ENCODE results near the gene NDUFB8. TPM values are rescaled to one million over a fixed set of nuclear protein-coding genes. Genes with fewer than 3 reads are reported as not detected.

NDUFB8 gene
- total RNA-seq, 2 donors from 2014 or later, result 195 to 222 TPM

DNA sequence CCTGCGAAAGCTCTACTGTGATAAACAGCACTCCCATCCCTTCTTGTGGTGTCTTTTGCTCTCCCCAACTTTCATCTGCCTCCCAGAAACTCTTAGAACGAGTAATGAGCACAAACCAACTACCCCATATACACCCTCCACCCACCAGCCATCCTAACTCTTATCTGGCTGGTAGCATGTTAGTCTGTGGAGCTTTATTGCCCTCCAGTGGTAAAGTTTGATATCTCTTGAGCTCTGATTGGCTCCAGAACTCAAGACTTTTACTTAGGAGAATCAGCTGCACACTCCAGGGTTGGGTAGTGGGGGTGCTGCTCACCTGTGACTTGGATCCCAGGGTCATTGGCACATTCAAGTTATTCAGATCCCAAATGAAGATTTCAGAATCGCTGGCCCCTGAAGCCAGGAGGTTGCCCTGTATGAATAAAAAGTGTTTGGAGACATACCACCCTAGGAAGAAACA, 20.9 kb downstream of the NDUFB8 start:
- Histone ChIP-seq H3K27ac (no peak overlapping the region), H3K27me3 (replicated peaks; ENCODE audit: insufficient read depth) (no peaks in the 10 kb centered on the region), H3K36me3 (no peaks in the 10 kb centered on the region), H3K4me1 (replicated peaks) (no peaks in the 10 kb centered on the region), H3K4me3 (no peak overlapping the region), H3K9me3 (no peaks in the 10 kb centered on the region)
- intact Hi-C loops (cut with DNase I), result no loop called here
- WGBS, result 50% methylated on average over 3 of the region's 3 CpGs
- no peak for DNase-seq (ENCODE audit: low spot score)
- TF ChIP-seq, protein P1, sequence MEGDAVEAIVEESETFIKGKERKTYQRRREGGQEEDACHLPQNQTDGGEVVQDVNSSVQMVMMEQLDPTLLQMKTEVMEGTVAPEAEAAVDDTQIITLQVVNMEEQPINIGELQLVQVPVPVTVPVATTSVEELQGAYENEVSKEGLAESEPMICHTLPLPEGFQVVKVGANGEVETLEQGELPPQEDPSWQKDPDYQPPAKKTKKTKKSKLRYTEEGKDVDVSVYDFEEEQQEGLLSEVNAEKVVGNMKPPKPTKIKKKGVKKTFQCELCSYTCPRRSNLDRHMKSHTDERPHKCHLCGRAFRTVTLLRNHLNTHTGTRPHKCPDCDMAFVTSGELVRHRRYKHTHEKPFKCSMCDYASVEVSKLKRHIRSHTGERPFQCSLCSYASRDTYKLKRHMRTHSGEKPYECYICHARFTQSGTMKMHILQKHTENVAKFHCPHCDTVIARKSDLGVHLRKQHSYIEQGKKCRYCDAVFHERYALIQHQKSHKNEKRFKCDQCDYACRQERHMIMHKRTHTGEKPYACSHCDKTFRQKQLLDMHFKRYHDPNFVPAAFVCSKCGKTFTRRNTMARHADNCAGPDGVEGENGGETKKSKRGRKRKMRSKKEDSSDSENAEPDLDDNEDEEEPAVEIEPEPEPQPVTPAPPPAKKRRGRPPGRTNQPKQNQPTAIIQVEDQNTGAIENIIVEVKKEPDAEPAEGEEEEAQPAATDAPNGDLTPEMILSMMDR (IDR thresholded peaks at IDR 0.05), result peak in 3 of 4 experiments; percentile 14 to 59 (median 57)
- TF ChIP-seq POLR2A (IDR thresholded peaks at IDR 0.05), result no peak

DNA sequence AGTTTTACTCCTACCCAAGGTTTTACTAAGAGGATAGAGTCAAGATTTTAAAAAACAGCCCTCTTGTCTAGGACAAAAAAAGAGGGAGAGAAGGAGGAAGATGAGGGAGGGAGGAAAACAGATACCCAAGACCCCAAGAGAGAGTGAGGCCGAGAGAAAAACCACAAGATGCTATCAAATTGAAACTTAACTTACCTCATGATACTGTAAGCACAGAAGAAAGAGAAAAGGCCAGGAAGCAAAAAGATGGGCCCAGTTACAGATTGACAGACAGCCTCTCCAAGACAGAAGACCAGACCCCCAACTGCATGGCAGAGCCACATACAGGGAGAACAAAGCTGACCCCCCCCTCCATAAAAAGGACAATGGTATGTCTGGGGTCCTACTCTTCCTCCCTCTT, 21.4 kb downstream of the NDUFB8 start:
- no peaks in the 10 kb centered on the region for H3K9me3 ChIP-seq
- H3K4me1 ChIP-seq (replicated peaks), result no peaks in the 10 kb centered on the region
- WGBS, result 68% methylated on average over 1 of the region's 1 CpG
- H3K36me3 ChIP-seq, result no peaks in the 10 kb centered on the region
- no peak for DNase-seq (ENCODE audit: low spot score)
- no peak overlapping the region for H3K4me3 ChIP-seq
- H3K27me3 ChIP-seq (replicated peaks; ENCODE audit: insufficient read depth), result no peaks in the 10 kb centered on the region
- no peak for TF ChIP-seq POLR2A (IDR thresholded peaks at IDR 0.05)
- TF ChIP-seq, protein P1 (IDR thresholded peaks at IDR 0.05), result no peak
- intact Hi-C loops (cut with DNase I), result no loop called here
- H3K27ac ChIP-seq, result no peak overlapping the region

DNA sequence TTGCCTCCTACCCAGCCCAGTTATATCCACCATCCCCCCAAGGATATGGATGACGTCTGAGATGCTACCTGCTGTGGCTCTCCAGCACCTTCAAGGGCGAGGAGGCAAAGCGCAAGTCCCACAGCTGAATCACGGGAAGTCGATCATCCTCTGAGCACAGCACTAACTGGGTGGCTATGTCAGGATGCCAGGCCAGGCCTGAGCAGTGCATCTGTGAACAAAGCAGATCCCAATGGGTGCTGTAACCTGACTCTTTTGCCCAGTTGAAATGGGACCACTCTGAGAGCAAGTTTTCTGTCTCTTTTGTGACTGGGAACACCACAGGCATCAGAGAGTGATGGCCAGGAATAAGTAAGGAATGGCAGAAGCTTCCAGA, 22.3 kb downstream of the NDUFB8 start:
- 98% methylated on average over 5 of the region's 5 CpGs for WGBS
- Histone ChIP-seq H3K27me3 (replicated peaks; ENCODE audit: insufficient read depth) (no peaks in the 10 kb centered on the region), H3K27ac (no peak overlapping the region), H3K9me3 (no peaks in the 10 kb centered on the region), H3K4me1 (replicated peaks) (no peaks in the 10 kb centered on the region), H3K4me3 (no peak overlapping the region), H3K36me3 (no peaks in the 10 kb centered on the region)
- no peak for DNase-seq (ENCODE audit: low spot score)
- TF ChIP-seq POLR2A (IDR thresholded peaks at IDR 0.05) (no peak), POLR2AphosphoS5 (IDR thresholded peaks at IDR 0.05) (no peak)
- TF ChIP-seq, protein P1 (IDR thresholded peaks at IDR 0.05), result no peak
- intact Hi-C loops (cut with DNase I), result no loop called here

DNA sequence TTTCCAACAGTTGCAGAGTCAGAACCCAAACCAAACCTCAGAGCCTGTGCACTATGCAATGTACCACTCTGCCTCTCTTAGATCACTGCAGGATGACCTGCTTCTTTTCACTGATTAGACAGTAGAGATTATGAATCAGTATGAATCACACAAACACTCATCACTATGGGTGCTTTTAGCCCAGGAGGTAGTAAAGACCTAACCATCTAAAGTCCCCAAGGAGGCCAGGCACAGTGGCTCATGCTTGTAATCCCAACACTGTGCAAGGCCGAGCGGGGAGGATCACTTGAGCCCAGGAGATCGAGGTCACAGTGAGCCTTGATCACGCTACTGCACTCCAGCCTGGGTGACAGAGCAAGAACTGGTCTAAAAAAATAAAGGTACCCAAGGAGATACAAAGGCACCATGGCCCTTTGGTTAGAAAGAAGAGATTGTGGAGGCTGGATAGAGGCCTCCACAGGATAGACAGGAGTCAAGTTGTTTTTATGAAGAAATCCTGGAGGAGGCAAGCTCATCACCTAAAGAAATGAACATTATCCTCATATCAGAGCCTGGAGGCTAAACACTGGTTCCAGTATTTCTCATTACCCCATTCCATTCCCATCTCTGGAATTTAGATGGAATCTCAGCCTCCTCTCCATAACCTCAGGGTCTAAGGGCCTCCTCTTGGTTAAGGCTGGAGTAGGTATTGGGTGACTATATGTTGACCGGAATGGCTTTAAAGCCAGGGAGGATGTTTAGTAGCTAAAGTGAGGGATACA, 22.9 kb downstream of the NDUFB8 start:
- no peak overlapping the region for H3K4me3 ChIP-seq
- intact Hi-C loops (cut with DNase I), result no loop called here
- H3K27me3 ChIP-seq (replicated peaks; ENCODE audit: insufficient read depth), result no peaks in the 10 kb centered on the region
- no peak for DNase-seq (ENCODE audit: low spot score)
- no peaks in the 10 kb centered on the region for H3K9me3 ChIP-seq
- no peak overlapping the region for H3K27ac ChIP-seq
- H3K4me1 ChIP-seq (replicated peaks), result no peaks in the 10 kb centered on the region
- H3K36me3 ChIP-seq, result peaks cover 0 to 3% of the 10 kb centered on the region in 2 donors
- 96% methylated on average over 5 of the region's 5 CpGs for WGBS
- TF ChIP-seq POLR2AphosphoS5 (IDR thresholded peaks at IDR 0.05) (no peak), POLR2A (IDR thresholded peaks at IDR 0.05) (no peak)
- TF ChIP-seq, protein P1 (IDR thresholded peaks at IDR 0.05), result no peak

DNA sequence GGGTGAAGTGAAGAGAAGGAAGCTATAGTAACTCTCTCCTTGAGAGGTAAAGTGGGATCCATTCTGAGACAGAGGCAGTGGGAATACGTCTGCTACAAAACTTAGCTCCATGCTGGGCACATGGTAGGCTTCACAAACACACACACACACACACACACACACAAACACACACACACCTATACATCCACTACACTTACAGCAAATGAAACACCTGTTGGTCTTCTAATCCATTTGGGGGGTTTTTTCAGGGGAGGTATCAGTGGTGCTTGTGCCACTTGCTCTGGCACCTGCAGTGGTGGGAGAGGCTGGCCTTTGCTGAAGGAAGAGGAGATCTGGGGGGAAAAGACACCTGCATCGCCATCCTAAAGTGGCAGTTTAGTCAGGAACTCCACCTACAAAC, 24.5 kb downstream of the NDUFB8 start:
- no peaks in the 10 kb centered on the region for H3K4me1 ChIP-seq (replicated peaks)
- no peak for DNase-seq (ENCODE audit: low spot score)
- peaks cover 0 to 6% of the 10 kb centered on the region in 2 donors for H3K36me3 ChIP-seq
- intact Hi-C loops (cut with DNase I), result no loop called here
- TF ChIP-seq POLR2AphosphoS5 (IDR thresholded peaks at IDR 0.05) (no peak), POLR2A (IDR thresholded peaks at IDR 0.05) (no peak)
- TF ChIP-seq, protein P1 (IDR thresholded peaks at IDR 0.05), result no peak
- no peak overlapping the region for H3K4me3 ChIP-seq
- no peaks in the 10 kb centered on the region for H3K9me3 ChIP-seq
- no peaks in the 10 kb centered on the region for H3K27me3 ChIP-seq (replicated peaks; ENCODE audit: insufficient read depth)
- 94% methylated on average over 2 of the region's 2 CpGs for WGBS
- H3K27ac ChIP-seq, result no peak overlapping the region

Data from prostate gland (tissue), 2 donors.